IPS-NIHi7 (cell line): ENCODE data around the gene MVB12B.
"Not testable (repeated sequence)": the region's sequence is repeated elsewhere in the genome, so short reads cannot be mapped to it uniquely, and the experiment has no call there.

ENCODE experiments used
- DNase-seq: peaks from one replicate; pipeline ENCODE4 v3.0.0; 2012; ENCODE audit warnings: mixed read lengths; ENCODE audit errors: extremely low spot score

Gene MVB12B

DNA sequence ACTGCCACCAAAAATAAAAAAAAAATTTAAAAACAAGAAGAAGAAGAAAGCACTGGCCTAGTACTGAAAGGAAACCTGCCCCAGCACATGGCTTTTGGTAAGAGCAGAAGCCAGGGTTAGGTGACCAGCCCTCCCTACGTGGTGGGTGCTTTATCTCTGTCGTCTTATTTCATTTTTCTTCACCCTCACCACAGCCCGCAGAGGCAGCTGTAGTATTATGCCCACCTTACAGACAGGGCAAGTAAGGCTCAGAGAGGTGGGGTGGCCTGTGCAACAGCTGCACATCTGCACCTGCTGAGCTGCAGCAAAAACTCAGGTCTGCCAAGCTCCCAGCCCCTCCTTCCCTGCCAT is 146.3 kb downstream of the MVB12B start:
- no peak for DNase-seq

DNA sequence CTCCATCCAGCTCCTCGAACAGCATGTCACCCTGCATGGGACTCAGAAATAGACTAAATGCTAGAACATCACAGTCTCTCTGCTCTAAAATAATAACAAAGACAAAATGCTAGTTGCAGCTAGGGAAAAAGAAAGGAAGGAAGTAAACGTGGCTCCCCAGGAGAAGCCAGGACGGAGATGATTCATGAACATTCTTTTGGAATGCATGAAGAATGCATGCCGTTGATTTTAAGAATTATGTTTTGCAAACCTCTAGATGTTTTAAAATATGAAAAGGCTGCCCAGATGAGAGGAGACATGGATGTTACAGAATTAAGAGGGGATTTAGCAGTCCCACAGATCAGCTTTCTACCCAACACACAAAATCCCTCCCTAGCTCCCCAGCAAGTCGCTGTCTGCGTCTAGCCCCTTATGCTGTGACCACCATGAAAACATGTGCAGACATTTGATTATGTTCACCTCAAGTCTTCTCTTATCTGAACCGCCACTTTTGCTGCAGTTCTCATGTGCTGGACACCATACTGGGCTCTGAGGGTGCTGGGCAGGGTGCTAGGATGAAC is 147.7 kb downstream of the MVB12B start:
- no peak for DNase-seq

DNA sequence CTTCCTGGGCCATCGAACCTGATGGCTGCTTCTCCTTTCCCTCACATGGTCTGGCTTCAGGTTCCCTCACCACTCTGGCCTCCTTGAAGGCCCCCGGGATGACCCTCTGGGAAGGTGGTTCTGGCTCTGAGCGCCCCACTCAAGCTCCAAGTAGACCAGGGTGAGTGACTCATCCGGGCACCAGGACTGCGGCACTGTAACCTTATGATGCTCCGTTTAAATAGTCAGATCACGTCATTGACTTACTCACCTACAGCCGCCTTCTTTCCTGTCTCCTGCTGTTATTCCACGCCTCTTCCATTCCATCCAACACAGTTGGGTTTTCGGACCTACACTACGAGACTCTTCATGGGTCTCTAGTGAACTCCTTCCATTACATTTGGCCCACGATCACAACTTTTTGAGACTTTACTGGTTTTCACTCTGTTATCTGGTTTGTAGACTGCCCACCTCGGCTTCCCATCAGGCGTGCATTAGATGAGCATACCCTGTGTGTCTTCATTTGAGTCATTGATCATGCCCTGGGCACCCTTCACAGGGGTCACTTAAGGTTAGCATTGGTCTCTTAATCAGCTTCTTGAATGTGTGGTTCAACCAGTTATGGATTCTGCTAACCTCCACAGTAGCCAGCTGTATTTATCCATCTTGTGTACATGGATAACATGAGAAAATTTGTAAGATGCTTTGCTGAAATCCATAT is 148.3 kb downstream of the MVB12B start:
- no peak for DNase-seq

DNA sequence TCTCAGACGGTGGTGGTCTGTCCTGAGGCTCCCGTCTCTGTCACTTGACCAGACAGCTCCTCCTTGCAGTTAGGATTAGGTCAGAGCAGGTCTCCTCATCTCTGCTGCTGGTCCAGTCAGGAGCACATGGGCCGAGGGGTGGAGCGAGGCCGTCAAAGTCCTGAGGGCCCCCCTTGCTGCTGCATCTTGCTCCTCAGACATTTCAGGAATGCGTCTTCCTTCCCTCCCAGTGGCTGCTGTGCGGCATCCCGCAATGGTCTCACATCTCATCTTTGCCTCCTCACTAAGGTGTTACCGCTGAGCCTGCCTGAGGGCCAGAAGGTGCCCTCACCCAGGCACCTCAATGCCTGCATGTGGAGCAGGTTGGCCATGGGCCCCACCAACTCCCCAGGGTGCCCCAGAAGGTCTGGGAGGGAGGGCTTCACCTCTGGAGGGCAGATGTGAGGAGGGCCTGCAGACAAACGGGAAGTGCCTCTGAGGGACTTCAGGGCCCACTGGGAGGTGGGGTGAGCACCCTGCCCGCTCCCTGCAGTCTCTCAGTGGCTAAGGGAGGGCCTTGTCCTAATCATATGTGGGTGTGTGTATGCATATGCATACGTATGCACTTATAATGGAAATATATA is 149.4 kb downstream of the MVB12B start:
- no peak for DNase-seq

DNA sequence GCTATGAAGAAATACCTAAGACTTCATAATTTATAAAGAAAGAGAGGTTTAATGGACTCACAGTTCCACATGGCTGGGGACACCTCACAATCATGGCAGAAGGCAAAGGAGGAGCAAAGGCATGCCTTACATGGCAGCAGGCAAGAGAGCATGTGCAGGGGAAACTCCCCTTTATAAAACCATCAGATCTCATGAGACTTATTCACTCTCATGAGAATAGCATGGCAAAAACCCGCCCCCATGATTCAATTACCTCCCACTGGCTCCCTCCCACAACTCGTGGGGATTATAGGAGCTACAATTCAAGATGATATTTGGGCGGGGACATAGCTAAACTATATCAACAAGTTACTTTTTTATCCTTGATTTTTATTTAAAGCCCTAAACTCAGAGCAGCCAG is 150.8 kb downstream of the MVB12B start:
- DNase-seq: not testable (repeated sequence)

DNA sequence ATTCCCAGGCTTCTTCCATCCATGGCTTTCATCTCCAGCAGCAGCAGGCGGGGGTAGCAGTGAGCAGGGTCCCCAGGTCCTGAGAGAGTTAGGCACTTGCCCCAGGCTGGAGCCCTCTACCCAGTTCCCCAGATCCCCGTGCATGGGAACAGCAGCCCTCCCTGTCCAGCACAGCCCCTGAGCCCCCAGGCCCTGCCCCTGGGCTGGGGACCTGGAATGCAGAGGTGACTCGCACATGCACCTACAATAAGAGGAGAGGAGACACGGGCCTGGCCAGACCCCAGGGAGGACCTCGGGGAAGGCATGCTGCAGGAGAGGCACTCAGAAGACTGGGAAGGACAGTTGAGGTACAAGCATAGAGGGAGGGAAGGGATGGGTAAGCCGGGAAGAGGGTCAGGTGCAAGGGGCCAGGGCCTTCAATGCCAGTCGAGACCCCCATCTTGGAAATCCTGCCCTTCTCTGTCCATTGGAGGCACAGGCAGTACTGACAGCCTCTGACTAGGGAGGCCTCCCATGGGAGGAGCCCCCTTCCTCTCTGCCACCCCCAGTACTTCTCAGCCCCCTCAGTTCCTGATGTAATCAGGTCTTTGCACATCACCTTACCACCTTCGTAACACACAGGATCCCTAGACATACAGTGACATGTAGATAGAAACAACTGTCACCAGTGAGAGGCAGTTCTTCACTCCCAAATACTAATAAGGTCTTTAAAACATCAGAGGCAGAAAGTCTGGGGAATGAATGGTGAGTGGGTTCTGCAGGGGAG is 151.8 kb downstream of the MVB12B start:
- DNase-seq: no peak

DNA sequence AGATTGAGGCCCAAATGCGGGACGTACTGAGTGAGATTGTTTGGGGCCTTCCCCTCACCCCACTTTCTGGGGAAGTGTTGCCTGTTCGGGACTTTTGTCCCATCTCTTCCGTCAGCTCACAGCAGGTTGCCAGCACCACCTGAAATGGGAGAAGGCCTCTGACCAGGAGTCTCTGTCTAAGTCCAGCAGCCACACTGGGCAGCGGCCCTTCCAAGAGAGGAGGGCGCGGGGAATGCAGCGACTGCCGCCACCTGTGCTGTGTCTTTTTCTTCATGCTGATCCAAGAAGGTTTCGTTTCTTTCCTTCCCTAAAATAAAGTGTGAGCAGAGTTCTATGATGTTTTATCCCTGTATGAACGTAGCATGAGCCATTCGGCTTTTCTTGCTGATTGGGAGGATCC is 152.9 kb downstream of the MVB12B start:
- DNase-seq: no peak

DNA sequence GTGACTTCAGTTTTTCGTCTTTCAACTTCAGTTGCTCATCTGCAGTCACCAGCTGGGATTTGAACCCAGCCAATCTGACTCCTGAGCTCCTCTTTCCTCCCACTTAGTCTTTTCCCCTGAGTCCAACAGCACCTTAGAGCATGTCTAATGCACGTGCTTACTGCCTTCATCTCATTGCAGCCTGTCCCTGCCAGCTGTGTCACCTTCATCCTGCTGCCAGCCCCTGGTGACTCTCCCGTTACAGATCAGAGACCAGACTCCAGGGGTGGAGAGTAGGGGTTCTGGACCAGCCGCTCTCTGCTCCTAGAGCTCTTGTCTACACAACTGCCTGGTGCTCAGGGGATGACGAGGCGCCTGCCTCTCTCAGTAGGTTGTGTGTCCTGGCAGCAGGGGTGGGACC is 154.2 kb downstream of the MVB12B start:
- no peak for DNase-seq

DNA sequence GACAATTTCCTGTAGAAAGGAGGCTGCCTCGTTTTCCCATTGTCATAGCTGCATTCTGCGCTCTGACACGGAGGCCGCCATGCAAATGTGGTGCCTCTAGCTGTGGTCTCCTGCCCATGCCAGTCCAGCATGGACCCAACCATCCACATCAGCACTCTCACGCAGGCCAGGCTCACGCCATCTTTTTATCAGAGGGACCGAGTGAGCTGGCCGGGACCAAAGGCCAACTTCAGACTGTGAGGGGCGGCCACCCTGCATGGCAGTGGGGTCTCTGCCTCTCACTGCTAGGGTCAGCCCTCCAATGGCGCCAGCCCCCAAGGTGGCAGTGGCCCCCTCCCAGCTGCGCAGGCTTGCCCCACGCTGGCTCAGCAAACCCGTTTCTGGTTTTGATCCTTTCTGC is 155.2 kb downstream of the MVB12B start:
- DNase-seq: no peak

DNA sequence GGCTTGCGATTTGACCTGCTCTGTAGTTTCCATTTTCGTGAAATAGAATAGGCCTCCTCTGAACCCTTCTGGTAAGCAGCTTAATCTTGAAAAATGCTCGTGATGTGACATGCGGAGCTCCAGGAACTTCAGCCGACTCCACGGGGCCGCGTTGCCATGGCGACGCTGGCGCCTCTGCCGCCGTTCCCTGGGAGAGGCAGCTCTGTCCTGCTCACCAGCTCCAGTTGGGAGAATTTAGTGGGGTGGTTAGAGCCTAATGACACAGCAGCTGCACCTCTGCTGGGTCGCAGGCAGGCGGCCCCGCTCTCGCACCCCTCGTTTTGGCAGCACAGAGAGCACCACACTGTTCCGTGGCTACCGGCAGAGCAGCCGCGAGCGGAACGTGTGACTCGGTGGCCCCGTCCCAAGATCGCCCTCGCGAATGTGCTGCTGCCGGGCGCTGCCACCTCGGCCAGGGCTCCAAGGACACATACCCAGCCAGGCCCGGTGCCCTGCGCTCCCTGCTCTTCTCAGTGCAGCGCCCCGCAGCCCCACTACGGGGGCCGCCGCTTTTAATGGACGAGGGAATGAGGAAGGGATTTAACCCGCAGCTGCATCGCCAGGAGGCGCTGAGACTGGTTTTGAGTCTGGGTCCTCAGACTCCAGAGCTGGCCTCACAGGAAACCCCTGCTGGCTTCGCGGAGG is 155.9 kb downstream of the MVB12B start:
- peak; percentile 89 for DNase-seq

DNA sequence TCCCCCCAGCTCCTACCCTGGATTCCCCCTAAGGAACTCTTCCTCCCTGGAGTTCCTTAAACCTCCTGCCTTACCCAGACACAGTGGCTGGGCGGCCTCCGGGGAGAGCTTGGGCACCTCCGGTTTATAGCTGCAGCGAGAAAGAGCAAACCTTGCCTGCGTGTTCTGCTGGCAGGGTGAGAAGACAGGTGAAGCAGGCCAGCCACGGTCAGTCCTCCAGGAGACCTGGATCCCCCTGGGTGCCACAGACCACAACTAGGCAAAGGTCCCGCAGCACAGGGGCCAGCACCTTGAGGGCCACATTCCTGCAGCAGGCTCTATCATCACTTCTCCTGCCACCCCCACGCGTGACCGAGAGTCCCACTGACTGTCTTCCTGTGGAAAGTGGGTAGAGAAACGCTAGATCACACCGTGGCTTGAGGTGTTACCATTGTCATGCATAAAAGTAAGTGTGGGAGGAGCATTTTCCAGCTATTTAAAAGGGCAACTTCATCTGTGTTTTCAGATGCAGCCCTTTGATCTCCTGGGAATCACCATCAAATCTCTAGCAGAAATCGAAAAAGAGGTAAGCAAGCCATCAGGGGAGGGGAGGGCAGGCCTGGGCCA is 156.9 kb downstream of the MVB12B start:
- no peak for DNase-seq

DNA sequence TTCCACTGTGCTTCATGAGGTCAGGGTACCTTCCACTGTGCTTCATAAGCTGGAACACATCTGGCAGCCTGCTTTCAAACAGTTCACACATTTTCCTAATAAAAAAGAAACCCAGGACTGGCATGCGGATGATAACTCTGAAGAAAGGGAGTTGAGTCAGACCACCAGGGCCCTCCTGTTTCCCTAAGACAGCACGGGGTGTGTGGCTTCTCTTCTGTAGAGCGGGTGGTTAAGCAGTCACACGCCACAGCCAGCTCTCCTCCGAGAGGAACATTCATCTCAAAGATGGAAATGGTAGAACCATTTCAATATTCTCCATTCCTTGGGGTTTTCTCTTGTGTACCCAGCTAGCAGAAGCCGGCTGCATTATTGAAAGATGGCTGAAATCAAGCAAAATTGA is 159.0 kb downstream of the MVB12B start:
- DNase-seq: no peak

DNA sequence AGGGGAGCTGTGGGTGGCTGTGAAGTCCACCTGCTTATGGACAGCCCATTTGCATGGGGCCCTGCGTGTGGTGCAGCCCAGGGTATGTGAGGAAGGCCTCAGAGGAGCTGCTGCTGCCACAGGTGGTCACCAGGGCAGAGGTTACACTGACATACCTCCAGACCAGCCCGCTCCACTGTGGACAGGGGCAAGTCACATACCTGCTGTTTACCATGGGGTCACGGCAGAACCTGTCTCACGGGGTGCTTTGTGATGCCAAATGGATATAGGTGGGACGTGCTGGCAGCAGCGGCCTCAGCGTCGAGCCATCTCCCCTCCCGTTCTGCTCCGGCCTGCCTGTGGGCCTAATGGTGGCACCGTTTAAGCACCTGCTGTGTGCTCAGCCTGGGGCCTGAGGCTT is 159.6 kb downstream of the MVB12B start:
- no peak for DNase-seq

DNA sequence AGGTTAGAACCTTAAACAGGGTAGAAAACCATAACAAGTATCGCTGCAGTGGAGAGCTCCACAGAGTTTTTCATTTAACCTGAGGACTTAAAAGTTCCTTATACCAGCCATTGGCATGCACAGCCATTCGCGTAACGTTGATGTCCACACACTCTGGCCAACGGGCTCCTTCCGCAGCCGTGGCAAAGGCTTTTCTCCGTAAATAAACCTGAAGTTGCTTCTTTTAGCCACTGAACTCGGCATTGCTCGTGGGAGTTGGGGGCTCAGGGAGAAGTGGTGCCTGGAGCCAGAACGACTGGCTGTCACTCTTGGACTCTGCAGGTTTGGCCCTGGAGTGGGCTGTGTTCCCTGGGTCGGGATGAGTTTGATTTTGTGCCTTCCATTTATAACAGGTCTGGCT is 161.2 kb downstream of the MVB12B start:
- no peak for DNase-seq

DNA sequence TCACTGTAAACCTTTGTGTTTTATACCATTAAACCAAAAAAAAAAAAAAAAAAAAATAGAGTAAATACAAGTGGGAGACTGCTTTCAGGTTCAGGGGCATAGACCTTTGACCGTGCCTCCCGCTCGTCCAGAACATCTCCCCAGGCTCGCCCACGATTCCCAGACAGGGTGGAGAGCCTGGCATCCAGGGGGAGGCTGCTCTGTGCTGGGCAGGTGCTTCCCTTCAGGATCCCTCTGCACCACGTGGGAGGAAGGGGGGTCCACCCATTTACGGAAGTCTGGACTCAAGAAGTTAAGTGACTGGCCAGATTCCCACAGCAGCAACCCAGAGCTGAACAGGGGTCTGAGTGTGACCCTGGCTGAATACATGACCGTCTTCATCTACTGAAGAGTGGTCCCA is 161.7 kb downstream of the MVB12B start:
- no peak for DNase-seq

DNA sequence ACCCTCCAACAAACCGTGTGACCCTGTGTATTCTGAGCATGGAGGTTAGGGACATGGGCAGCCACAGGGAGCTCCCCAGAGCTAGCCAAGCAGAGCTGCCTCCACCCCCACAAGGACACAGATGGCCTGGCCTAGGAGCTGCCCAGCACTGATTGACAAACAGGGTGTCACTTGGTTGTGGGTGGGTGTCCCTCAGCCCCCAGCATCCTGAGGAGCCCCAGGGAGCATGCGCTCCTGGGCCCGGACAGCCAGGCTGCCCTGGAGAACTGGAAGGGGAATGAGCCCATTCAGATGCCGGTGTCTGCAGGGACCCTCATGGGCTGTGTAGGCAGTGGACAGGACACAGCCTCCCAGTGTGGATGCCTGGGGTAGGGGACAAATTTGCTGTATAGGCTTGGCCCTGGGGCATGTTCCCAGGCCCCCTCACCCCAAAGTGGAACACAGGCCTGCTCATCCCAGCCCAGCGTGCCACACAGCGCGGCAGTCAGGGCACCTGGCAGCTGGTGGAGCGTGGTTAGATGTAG is 162.3 kb downstream of the MVB12B start:
- DNase-seq: no peak

DNA sequence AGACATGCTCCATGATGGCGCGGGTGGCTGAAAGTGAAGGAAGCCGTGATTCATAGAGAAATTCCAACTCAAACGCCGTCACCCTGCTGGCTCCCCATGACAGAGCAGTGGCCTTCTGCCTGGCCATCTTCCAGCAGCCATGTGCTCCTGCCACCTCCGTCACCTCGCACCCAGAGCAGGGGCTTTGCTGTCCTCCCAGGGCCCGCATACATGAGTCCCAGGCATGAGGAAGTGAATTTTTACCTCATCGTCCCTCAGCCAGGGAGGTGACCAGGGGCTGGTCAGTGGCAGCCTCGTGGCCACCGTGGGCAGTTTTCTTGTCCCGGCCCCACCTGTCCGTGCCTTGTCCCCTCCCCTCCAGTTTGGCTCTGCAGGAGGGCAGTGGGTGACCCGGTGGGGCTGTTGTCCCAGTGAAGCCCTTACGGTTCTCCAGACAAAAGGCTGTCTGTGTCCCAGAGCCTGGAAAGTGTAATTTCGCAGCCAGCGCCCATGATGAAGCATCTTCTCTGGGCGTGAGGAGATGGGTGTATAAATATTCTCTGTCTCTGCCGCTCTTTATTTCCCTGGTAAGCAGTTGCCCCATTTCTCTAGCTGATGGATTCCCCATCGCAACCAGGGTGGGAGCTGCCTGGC is 163.1 kb downstream of the MVB12B start:
- no peak for DNase-seq

DNA sequence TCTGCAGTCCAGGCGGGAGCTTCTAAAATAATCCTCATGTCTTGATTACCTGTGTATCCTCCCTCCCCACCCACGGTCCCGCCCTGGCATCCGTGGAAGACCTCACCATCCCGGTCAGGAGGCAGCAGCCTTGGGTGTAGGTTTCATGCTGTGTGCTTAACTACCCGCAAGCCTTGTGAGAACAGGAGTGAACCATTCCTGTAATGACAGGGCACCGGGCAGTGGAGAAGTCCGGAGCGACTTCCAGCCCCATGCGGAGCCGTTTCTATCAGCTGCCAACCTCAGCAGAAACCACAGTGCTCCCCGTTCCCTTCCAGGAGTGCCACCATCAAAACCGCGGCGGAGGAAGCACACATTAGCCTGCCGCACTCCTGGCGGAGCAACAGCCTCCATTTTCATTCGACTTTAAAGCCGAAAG is 163.6 kb downstream of the MVB12B start:
- no peak for DNase-seq

DNA sequence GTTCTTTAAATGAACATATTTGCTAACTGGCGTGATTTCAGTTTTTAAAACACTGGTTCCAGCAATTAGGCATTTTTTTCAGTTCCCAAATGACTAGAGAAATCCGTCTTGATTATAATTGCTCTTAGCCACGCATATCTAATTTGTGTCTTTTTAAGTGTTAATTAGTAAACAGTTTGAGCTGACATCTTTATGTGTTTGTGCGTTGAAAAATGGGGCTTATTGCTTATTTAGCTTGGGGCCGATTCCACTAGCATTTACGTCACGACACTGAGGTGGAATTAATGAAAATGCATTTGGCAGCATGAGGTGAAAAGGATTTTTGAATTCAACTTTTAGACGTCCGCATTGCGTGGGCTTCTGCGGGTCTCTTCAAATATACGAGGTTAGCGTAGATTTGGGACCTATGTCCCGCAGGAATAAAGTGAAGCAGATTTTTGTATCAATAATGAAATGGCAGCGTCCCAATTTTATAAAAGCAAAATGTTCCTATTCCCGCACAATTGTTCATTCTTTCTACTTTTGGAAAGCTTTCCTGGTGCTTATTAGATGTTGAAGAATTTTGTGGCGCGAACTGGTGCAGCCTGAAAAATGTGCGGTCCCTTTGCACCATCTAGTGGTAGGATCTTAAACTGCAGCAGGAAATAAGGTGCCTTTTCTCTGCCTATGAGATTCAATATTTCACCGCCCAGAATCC is 164.4 kb downstream of the MVB12B start:
- peak; percentile 57 for DNase-seq

DNA sequence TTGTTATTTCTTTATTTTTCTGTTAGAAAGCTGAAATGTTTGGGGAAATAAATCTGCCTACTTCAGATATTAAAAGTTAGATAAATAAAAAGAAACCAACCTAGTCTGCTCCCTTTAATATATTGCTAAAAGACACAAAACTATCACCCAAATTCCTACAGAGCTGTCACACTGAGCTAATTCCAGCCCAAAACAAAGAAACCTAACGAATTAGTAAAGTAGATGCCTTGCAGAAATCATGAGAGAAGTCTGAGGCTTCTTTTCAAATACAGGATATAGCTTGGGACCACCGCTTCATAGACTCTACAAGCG is 164.9 kb downstream of the MVB12B start:
- DNase-seq: no peak

DNA sequence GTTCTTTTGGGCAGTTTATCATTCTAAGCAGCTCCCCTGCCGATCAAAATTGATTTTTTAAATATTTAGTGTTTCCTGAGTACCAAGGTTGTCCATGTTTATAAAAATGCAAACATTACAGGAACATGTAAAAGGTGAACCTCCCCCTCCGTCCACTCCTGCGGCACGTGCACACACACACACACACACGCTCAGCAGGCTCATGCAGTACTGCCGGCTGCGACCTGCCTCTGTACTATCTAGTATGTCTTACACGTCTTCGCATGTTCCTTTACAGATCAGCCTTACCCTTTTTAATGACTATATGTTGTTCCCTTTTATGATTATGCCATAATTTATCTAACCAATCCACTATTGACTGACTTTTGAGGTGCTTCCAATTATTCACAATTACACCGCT is 165.3 kb downstream of the MVB12B start:
- DNase-seq: no peak
